Breast epithelium (tissue), 3 donors: ENCODE results near the gene RCOR1.

ENCODE experiments used
- CTCF ChIP-seq, 3 donors: fragments of 450-650 bp; IDR thresholded peaks; one replicate each; pipeline ENCODE4 v1.5.1; 2016 to 2017; ENCODE audit warnings: antibody characterized with exemption in 3 of 3, mild to moderate bottlenecking in 3 of 3, moderate library complexity in 3 of 3
- POLR2AphosphoS5 ChIP-seq, 3 donors: sonication (generic); formaldehyde crosslinking; IDR thresholded peaks; one replicate each; pipeline ENCODE4 v1.6.1; 2017; ENCODE audit warnings: antibody characterized with exemption in 3 of 3

DNA sequence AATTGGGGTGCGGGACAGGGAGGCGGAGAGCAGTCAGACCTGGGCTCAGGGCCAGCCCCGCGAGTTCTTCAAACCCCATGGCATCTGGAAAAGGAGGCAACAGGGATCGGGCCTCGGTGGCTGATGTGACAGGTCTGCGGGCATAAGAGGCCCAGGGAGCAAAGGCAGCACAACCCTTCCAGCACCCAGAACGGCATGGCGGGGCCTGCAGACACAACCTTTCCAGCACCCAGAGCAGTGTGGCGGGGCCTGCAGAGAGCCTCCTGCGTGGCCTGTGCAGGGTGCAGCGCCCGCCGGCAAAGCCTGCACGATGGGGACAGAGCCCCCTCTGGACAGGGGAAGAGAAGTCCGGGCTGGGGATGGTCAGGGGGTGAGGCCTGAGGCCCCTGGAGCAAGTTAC, 158.6 kb downstream of the RCOR1 start:
- no peak for TF ChIP-seq CTCF (IDR thresholded peaks at IDR 0.05)
- TF ChIP-seq POLR2AphosphoS5 (IDR thresholded peaks at IDR 0.05), result no peak
